ENCODE results near the gene REEP1. TPM values are rescaled to one million over a fixed set of nuclear protein-coding genes. Genes with fewer than 3 reads are reported as not detected.

The REEP1 gene
- total and polyA plus RNA-seq, 9 of the 15 experiments (the other 6 are each of a cell fraction or from before 2014, with no cell fraction given): 0.11 to 0.67 (median 0.13) TPM

- peak; percentile 92; the same call in 1 of the 2 replicates for TF ChIP-seq STAT6 (CRISPR knock-in tag; IDR thresholded peaks at IDR 0.05)
- no peak for TF ChIP-seq CBX8 (IDR thresholded peaks at IDR 0.05; ENCODE audit: borderline replicate concordance, extremely low read depth, low read depth, low read length, poor library complexity, severe bottlenecking)
- TF ChIP-seq ETV1 (tag; conservative IDR thresholded peaks at IDR 0.05; ENCODE audit: low read depth): peak; percentile 41
- TF ChIP-seq ZBTB12 (CRISPR knock-in tag; IDR thresholded peaks at IDR 0.05): peak; percentile 13; the same call in 1 of the 2 replicates
- no peak for TF ChIP-seq ZNF274 (IDR thresholded peaks at IDR 0.05; ENCODE audit: borderline replicate concordance, low read depth, low read length)
- no peak for TF ChIP-seq TCF7L2 (IDR thresholded peaks at IDR 0.05; ENCODE audit: low read depth, low read length)
- peak; percentile 92 for TF ChIP-seq PML (IDR thresholded peaks at IDR 0.05; ENCODE audit: low read length)
- peak; percentile 57; the same call in 1 of the 2 replicates for TF ChIP-seq JUND (IDR thresholded peaks at IDR 0.05; ENCODE audit: borderline replicate concordance, low read depth, low read length)
- no peak; the same call in 2 of the 3 replicates for TF ChIP-seq JUND (tag; IDR thresholded peaks at IDR 0.05; ENCODE audit: borderline replicate concordance, low read depth, low read length)
- TF ChIP-seq KAT2B (IDR thresholded peaks at IDR 0.05; ENCODE audit: low read depth, low read length): no peak
- no peak for TF ChIP-seq CHD4 (IDR thresholded peaks at IDR 0.05; ENCODE audit: insufficient read depth, insufficient replicate concordance, low read depth, low read length, poor library complexity, severe bottlenecking)
- peak; percentile 56; the same call in 1 of the 2 replicates for TF ChIP-seq NR2F6 (CRISPR knock-in tag; IDR thresholded peaks at IDR 0.05)
- TF ChIP-seq ZNF589 (CRISPR knock-in tag; IDR thresholded peaks at IDR 0.05; ENCODE audit: low read depth): peak; percentile 84; the same call in 1 of the 2 replicates
- no peak for TF ChIP-seq ZNF778 (CRISPR knock-in tag; IDR thresholded peaks at IDR 0.05)
- TF ChIP-seq MXI1 (IDR thresholded peaks at IDR 0.05; ENCODE audit: low read depth, low read length): no peak; the same call in none of the 2 replicates
- TF ChIP-seq CTCF (IDR thresholded peaks at IDR 0.05 in 2 of 3, conservative IDR thresholded peaks at IDR 0.05 in 1 of 3; ENCODE audit: insufficient read depth in 2 of 3, low read depth in 1 of 3, low read length in 3 of 3): no peak
- peak in 1 of 2 experiments; percentile 56; a peak in 1 of 4 replicates for TF ChIP-seq MLX (CRISPR knock-in tag; conservative IDR thresholded peaks at IDR 0.05)
- TF ChIP-seq E2F3 (CRISPR knock-in tag; IDR thresholded peaks at IDR 0.05): peak; percentile 70; the same call in 1 of the 2 replicates
- TF ChIP-seq ZBTB8A (IDR thresholded peaks at IDR 0.05; ENCODE audit: partially characterized antibody): no peak
Observed at GRCh38 chr2:86195055-86195807, 142.2 kb downstream of the REEP1 start, which contains the start of gene IMMT (continued).
